A673 (cell line): Measurements from ENCODE around the gene DNAJB12. TPM values are rescaled to one million over a fixed set of nuclear protein-coding genes. Genes with fewer than 3 reads are reported as not detected.
"Not testable (repeated sequence)": the region's sequence is repeated elsewhere in the genome, so short reads cannot be mapped to it uniquely, and the experiment has no call there.

Experiments used
- BruUV-seq: library from RNA; stranded (reverse); fragments of 400-500 nt; replicated peaks from 2 replicates; lab custom pipeline; 2021; lab: Mats Ljungman, UMichigan
- CTCF ChIA-PET: fragments of 300-600 bp; sonication (Branson Sonifier 250); formaldehyde crosslinking; loops from one replicate; lab custom pipeline; 2022; ENCODE audit warnings: antibody characterized with exemption; lab: Charles Lee
- POLR2A ChIA-PET: fragments of 300-600 bp; sonication (Branson Sonifier 250); formaldehyde crosslinking; loops from one replicate; lab custom pipeline; 2022; ENCODE audit warnings: antibody characterized with exemption; ENCODE audit not compliant: low non-redundant PET; lab: Charles Lee
- DNase-seq: peaks from one replicate; pipeline ENCODE4 v3.0.0-alpha.2; 2015; ENCODE audit warnings: low spot score
- H3K27ac ChIP-seq: fragments of 200-600 bp; sonication (generic); 2 replicates; pipeline ENCODE4 v1.5.1; 2016; ENCODE audit warnings: mixed run types, low read depth, mild to moderate bottlenecking, mixed read lengths, antibody characterized with exemption, low read length; ENCODE audit not compliant: poor library complexity, severe bottlenecking
- H3K27me3 ChIP-seq: fragments of 200-600 bp; sonication (generic); replicated peaks from 2 replicates; pipeline ENCODE4 v1.6.1; 2017; ENCODE audit warnings: mixed run types, low read depth, mild to moderate bottlenecking, mixed read lengths, antibody characterized with exemption, low read length; ENCODE audit not compliant: insufficient read depth, poor library complexity
- H3K36me3 ChIP-seq: fragments of 200-600 bp; sonication (generic); 2 replicates; pipeline ENCODE4 v1.6.1; 2016; ENCODE audit warnings: mixed run types, mild to moderate bottlenecking, mixed read lengths, antibody characterized with exemption, low read length; ENCODE audit not compliant: insufficient read depth, poor library complexity, severe bottlenecking
- H3K4me1 ChIP-seq: fragments of 200-600 bp; sonication (generic); 2 replicates; pipeline ENCODE4 v1.6.1; 2017; ENCODE audit warnings: mixed run types, mild to moderate bottlenecking, mixed read lengths, antibody characterized with exemption, low read length; ENCODE audit not compliant: insufficient read depth, poor library complexity, severe bottlenecking
- H3K4me3 ChIP-seq: fragments of 200-600 bp; sonication (generic); 2 replicates; pipeline ENCODE4 v1.5.1; 2016; ENCODE audit warnings: low read depth, mixed run types, mild to moderate bottlenecking, mixed read lengths, low read length; ENCODE audit not compliant: poor library complexity, severe bottlenecking
- H3K9me3 ChIP-seq: fragments of 200-600 bp; sonication (generic); 2 replicates; pipeline ENCODE4 v1.6.1; 2016; ENCODE audit warnings: mixed run types, low read depth, mild to moderate bottlenecking, mixed read lengths, antibody characterized with exemption, low read length; ENCODE audit not compliant: poor library complexity, severe bottlenecking
- EZH2 ChIP-seq: fragments of 200-600 bp; sonication (generic); IDR thresholded peaks from 2 replicates; pipeline ENCODE4 v1.6.1; 2017; ENCODE audit warnings: borderline replicate concordance, low read depth, mild to moderate bottlenecking, mixed read lengths, antibody characterized with exemption, low read length; ENCODE audit not compliant: poor library complexity, severe bottlenecking
- intact Hi-C: fragments of 100-400 bp; cut with micrococcal nuclease; formaldehyde crosslinking; loops from one replicate; pipeline ENCODE4 v1.10.0; 2022; ENCODE audit not compliant: unreplicated experiment
- total RNA-seq: library from RNA; stranded (reverse); gene quantifications from 2 replicates; pipeline ENCODE4 v1.2.3, GENCODE V29; 2021
- TF ChIP-seq, protein P1 (sequence below): fragments of 300-800, 200-600 bp; sonication (generic); conservative IDR thresholded peaks from 2 replicates; pipeline ENCODE4 v1.5.1; 2017; ENCODE audit warnings: low read depth, mild to moderate bottlenecking, antibody characterized with exemption, low read length, moderate library complexity, mixed read lengths

The DNAJB12 gene
- total RNA-seq, 1 experiment from 2014 or later, result 29.5 TPM

GRCh38 chr10:72388062-72388461 is 33.3 kb upstream of the DNAJB12 start:
- CTCF ChIA-PET, result no interaction called here
- DNase-seq, result no peak
- Histone ChIP-seq H3K27me3 (no peaks in the 10 kb centered on the region), H3K9me3 (no peaks in the 10 kb centered on the region), H3K4me3 (no peak overlapping the region), H3K27ac (no peak overlapping the region), H3K4me1 (no peaks in the 10 kb centered on the region), H3K36me3 (no peaks in the 10 kb centered on the region)
- TF ChIP-seq, protein P1, sequence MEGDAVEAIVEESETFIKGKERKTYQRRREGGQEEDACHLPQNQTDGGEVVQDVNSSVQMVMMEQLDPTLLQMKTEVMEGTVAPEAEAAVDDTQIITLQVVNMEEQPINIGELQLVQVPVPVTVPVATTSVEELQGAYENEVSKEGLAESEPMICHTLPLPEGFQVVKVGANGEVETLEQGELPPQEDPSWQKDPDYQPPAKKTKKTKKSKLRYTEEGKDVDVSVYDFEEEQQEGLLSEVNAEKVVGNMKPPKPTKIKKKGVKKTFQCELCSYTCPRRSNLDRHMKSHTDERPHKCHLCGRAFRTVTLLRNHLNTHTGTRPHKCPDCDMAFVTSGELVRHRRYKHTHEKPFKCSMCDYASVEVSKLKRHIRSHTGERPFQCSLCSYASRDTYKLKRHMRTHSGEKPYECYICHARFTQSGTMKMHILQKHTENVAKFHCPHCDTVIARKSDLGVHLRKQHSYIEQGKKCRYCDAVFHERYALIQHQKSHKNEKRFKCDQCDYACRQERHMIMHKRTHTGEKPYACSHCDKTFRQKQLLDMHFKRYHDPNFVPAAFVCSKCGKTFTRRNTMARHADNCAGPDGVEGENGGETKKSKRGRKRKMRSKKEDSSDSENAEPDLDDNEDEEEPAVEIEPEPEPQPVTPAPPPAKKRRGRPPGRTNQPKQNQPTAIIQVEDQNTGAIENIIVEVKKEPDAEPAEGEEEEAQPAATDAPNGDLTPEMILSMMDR, result no peak
- TF ChIP-seq EZH2, result no peak
- no TSS peak for BruUV-seq
- POLR2A ChIA-PET, result no interaction called here
- intact Hi-C loops, result no loop called here

DNA sequence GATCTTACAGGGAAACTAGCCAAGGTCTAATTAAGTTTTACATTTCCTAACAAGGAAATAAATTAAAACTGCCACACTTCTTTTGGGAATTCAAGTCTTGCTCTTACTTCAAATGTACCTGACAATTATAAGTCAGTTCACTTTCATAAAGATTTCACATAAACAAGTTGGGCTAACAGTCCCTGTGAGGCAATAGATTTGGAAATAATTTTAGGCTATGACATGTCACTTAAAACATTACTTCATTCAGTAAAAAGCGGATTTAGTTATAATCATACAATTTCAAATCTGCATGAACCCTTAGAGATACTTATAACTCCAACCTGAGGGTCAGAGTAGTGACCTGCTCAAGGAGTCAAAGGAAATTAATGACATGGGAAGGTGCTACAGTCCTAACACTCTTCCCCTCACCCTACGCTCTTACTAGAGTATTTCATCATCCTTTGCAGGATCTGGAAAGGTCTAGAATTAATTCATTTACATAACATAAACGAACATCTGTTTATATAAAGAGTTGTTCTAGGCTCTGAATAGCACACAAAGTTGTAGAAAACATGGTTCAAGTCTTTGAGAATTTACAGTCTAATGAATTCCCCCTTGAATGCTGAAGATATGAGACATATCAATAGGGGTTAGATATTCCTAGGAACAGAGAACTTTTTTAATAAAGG is 32.3 kb upstream of the DNAJB12 start:
- CTCF ChIA-PET, result interaction anchor here (0.6 kb wide), 1 partner anchor 264 kb away, joined by 7 read pairs; no protein-coding TSS in a partner anchor
- BruUV-seq, result no TSS peak
- H3K9me3 ChIP-seq, result no peaks in the 10 kb centered on the region

GRCh38 chr10:72385724-72386123 is 31.0 kb upstream of the DNAJB12 start:
- Histone ChIP-seq H3K9me3 (no peaks in the 10 kb centered on the region), H3K27ac (no peak overlapping the region), H3K4me3 (no peak overlapping the region), H3K4me1 (peaks cover 5% of the 10 kb centered on the region), H3K27me3 (no peaks in the 10 kb centered on the region), H3K36me3 (no peaks in the 10 kb centered on the region)
- ChIA-PET CTCF (no interaction called here), POLR2A (no interaction called here)
- no peak for DNase-seq
- BruUV-seq, result no TSS peak
- intact Hi-C loops, result no loop called here
- no peak for TF ChIP-seq EZH2
- TF ChIP-seq, protein P1, result no peak

More for the DNA sequence above, 32.3 kb upstream of the DNAJB12 start:
- Histone ChIP-seq H3K4me1 (no peaks in the 10 kb centered on the region), H3K36me3 (no peaks in the 10 kb centered on the region), H3K27ac (no peak overlapping the region), H3K4me3 (no peak overlapping the region), H3K27me3 (no peaks in the 10 kb centered on the region)
- no peak for DNase-seq
- intact Hi-C loops, result no loop called here
- TF ChIP-seq, protein P1, result no peak
- no peak for TF ChIP-seq EZH2
- POLR2A ChIA-PET, result no interaction called here

DNA sequence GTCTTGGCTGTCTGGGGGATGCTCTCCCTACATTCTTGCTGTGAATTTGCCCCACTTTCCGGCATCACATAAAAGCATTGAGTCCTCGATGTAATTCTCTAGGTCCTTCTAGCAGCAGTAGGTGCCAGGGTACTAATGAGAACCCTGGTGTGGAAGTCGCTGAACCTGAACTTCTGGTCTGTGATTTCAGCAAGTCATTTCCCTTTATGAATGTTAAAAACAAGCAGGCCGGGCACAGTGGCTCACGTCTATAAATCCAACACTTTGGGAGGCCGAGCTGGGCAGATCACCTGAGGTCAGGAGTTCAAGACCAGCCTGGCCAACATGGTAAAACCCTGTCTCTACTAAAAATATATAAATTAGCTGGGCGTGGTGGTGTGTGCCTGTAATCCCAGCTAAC is 30.3 kb upstream of the DNAJB12 start:
- DNase-seq, H3K27me3 ChIP-seq, intact Hi-C loops, H3K9me3 ChIP-seq, H3K36me3 ChIP-seq, H3K27ac ChIP-seq, H3K4me3 ChIP-seq, BruUV-seq: not testable (repeated sequence)
- POLR2A ChIA-PET, result interaction anchor here (0.6 kb wide), 1 partner anchor 40 kb away, joined by 3 read pairs; no protein-coding TSS in a partner anchor
- CTCF ChIA-PET, result interaction anchor here (0.6 kb wide), 1 partner anchor 324 kb away, joined by 10 read pairs; no protein-coding TSS in a partner anchor
- peaks cover 13% of the 10 kb centered on the region for H3K4me1 ChIP-seq
